A549 treated with dexamethasone at 1 μM for 4 hours (cell line): ENCODE data around the gene LMO7. TPM values are rescaled to one million over a fixed set of nuclear protein-coding genes. Genes with fewer than 3 reads are reported as not detected.

ENCODE experiments used
- total RNA-seq: library from RNA; stranded (reverse); fragments of 200-300 nt; extraction: Qiagen RNA extraction; gene quantifications from 5 replicates; pipeline ENCODE4 v1.2.3, GENCODE V29; 2022

Gene LMO7
- 36.7 to 58.8 TPM (median 43.8 TPM) in 5 replicates for total RNA-seq

DNA sequence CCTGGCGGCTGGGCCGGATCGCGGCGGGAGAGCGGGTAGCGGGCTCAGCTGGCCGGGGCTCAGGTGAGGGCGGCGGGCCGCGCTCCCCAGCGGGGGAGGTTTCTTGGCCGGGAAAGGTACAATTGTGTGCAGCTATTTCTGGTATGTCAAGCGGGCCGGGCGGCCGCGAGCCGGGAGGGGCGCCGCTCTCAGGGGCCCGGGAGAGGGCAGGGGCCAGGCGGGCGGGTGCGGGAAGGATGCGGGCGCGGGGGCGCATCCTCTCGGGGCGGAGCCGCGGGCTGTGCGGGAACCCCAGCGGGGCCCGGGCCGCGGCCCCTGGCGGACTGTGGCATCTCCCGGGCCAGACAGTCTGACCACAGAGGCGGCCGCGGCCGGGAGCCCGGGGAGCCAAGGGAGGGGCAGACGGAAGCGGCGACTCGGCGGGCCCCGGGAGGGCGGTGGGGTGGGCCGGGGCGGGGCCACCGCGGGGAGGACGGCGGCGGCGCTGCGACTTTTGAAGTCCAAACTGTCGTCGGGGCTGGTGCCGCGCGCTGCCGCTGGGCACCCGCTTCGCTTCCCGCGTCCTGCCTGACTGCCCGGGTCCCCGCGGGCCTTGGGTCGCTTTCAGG, at the start of gene LMO7:
TSS of gene LMO7 (plus strand) at position 503 of the 608 bp plus-strand sequence. CDS start 328 bp downstream, outside the sequence.

Other genes starting within 250 kb of the LMO7 start
- 11.5 to 16.7 TPM (median 14.8 TPM) in 5 replicates for gene TBC1D4, start 154.2 kb upstream of the LMO7 start, total RNA-seq
- gene COMMD6, start 98.5 kb upstream of the LMO7 start, total RNA-seq, result 117 to 135 TPM (median 122 TPM) in 5 replicates
- 41.5 to 50.8 TPM (median 49.0 TPM) in 5 replicates for gene UCHL3, start 86.5 kb upstream of the LMO7 start, total RNA-seq